ENCODE measurements around the gene FAM135A.

FAM135A gene

DNA sequence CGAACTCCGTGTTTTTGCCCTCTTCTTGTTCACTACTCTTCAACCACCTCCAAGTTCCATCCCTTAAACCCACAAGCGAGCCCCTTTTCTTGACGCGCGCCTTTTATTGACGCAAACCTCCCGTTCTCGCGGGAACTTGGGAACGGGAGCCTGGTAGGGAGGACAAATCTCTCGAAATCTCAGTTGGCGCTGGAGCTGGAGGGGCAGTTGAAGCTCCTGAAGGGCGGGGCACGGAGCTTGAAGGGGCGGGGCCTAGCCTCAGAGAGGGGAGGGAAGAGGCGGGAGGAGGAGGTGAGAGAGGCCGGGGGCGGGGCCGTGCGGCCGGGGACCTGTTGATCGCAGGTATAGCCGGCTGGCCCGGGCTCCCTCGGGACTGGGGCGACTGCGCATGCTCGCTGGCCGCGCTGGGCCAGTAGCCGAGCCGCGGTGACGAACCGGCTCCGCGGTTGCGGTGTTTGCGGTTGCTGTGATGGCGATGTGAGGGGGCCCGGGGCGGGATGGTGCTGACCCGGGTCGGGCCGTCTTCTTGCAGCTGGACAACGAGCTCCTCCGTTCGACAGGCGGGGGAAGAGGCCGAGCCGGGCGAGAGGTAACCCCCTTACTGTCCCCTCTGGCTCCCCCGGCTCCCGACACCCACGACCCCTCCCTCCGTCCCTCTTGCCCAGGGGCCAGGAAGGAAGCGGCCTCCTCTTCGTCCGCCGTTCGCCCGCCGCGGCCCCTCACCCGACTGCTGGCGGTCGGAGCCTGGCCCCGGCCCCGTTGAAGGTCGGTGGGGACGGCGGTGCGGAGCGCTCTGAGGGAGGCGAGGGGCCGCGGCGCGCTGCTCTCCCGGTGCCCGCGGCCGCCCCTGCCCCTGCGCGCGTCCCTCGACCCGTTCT is at the start of gene FAM135A:
FAM135A (plus strand) TSS at position 395 of the 878 bp plus-strand sequence. CDS start 14,835 bp downstream, outside the sequence.
- peak; percentile 94 to 96 for DNase-seq

DNA sequence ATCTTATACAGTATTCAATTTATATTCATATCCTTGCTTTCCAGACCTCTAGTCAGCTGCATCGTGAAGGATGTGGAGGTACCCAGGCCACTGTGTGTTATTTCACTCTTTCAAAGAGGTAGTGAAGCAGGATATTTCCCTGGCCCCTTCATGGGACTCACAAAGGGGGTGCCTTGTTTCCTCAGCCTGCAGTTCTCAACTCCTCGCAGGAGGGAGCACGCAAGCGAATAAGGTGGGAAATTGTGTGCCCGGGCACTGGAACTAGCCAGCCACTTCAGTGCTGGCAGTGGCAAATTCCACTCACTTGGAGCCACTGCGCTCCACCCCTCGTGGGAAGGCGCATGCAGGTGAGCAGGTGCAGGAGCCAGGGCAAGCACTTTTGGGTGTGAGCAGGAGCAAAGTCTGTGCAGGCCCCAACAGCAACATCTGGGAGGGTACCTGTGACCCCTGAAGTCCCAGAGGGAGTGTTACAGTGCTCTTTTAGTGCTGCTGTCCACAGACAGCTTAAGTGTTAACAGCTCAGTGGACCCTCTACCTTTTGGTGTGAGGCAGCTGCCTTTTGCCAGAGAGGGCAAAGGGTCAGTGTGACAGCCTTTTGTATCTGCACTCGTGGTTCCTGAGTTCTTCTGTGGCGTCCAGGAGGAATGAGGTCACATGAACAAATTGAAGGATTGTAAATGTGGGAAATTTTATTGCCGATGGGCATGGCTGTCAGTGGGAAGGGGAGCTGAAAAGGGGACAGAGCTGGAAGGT is 49.4 kb upstream of the FAM135A start:
- no peak for DNase-seq

DNA sequence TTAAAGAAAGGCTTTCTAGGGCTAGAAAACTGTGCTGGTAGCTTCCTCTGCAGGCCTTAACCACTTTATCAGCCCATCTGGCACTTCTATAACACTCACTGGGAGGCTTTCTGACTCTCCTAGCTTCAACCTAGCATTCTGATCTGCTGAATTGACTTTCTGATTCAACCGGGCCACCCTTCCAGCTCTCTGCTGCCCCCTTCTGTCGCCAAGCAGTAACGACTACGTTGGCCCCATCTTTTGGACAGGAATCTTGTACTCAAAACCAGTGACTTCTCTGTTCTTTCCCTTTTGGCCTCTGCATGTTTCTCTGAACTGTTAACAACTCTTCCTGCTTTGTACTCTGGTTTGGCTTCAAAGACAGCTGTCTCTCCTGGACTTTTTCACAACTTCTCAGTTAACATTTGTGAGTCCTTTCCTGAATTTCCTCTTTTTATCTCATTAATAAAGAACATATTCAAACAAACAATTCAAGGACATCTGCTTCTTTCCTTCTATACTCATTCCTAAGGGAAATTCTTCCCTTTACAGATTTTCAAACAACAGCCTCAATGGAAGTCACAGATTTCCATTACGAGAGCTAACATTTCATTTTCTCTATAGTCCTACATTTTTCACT is 43.9 kb upstream of the FAM135A start:
- DNase-seq: peak; percentile 67 to 69

DNA sequence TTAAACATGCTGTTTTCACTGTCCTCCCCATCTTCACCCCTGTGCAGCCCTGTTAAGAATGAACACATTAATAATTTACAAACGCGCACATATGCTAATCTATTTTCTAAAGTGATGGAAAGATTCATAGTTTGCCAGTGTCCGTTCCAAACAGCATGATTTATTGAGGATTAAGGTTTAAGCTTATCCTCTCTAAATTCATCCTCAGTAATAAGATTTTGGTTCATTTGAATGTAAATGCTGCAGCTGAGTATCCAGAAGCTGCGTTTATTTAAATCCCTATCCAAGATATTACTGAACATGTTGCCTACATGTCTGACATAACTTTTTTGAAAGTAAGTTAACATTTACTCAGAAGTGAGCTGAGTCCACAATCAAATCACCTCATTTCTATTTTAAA is 42.8 kb upstream of the FAM135A start:
- DNase-seq: no peak

DNA sequence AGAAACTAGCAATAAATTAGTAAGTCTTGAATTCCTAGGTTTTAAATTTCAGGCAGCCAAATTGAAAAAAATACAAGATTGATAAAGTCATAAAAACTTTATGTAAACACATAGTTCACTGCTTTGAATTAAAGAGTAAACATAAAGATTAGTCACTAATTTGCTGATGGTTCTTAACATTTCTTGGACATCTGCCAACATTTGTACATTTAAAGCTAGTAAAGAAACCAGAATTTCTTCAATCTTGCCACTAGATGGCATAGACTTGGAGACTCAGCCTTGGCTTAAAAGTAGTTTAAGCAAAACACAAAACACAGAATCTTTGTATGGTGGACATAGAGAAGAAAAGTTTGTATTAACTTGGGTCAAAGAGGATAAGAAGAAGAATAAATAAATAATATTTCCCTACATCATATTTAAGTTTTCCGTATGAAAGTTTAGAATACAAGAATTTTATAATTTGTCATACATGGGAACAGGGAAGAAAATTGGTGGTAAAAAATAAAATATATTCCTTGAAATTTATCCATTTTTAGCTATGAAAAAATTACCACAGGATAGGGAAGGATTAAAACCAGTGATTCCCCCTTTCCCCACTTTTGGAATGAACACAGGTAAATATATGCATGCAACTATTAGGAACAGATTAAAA is 41.7 kb upstream of the FAM135A start:
- DNase-seq: no peak

DNA sequence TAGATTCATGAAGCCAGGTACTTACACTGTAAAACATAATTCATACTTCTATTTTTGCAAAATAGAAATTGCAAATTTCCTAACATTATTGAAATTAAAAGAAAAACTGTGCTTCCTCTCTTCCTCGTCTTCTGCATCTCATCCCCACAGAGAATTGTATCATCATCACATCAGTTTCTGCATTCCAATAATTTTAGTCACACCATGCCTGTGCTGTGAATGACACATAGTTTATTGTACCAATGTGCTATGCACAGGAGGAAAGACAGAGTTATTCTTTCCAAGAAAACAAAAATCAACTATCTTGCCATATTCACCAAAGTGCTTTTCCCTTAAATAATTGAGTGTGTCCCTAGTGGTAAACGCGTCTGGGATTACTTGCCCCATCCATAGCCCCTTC is 38.1 kb upstream of the FAM135A start:
- DNase-seq: no peak

DNA sequence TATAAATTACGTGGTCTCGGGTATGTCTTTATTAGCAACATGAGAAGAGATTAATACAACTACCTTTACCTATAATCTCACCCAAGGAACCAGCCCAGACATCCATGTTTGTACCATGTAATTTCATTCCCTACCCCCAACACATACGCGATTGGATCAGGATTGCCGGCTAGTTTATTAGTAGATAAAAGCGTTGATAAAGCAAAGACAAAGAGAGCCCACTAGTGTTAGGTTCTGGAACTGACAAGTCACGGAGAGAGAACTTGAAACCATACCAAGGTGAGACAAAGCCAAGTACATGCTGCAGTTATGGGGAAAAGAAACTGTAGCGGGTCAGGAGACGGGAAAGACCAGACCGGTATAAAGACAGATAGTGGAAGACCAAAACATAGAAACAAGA is 37.4 kb upstream of the FAM135A start:
- DNase-seq: no peak

DNA sequence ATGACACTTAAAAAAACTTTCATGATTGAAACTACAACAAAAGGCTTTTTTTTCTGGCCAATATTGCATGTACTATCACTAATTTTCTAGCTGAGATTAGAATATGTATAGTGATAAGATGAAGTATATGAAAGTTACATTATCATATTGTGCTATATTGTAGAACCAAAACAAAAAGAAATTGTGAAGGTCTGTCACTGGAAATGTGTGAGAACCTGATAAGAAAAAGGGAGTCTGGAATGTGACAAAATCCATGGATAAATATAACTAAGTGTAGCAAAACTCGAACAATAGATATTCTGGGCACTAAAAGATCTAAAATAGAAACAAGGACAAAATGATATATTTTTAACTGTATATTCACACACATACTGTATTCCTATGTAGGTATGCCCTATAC is 36.7 kb upstream of the FAM135A start:
- no peak for DNase-seq

DNA sequence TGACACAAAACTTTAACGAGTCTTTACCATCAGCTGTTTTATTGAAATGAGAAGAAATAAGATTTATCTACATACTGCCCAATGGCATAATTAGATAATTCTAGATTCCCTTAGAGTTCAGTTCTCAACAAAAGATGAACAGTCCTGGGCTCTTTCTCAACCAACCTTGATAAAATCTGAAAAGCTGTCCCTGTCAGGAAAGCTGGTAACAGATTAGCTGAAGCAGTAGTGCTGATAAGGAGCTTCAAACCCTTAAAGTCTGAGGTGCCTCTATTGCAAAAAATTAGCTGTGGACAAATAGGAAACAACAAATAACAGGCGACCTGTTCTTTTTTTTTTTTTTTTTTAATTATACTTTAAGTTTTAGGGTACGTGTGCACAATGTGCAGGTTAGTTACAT is 35.9 kb upstream of the FAM135A start:
- DNase-seq: no peak

DNA sequence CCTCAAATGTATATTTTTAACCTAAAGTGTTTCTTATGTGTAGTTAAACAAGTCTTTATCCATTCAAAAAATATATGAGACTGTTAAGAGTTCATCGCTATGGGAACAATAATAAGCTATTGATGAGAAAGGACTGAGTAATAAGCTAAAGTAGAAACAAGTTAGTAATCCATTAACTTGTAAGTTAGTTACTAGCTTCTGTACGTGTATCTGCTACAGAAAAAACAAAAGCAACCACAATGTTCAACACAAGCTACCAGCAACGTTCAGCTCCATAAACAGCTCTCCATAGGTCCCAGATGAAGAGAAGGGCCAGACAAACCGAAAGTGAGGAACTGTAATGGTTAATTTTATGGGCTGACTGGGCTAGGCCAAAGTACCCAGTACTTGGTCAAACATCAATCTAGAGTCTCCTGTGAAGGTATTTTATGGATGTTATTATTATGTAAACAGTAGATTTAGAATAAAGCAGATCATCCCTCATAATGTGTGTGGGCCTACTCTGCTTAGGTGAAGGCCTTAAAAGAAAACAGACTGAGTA is 33.8 kb upstream of the FAM135A start:
- no peak for DNase-seq

DNA sequence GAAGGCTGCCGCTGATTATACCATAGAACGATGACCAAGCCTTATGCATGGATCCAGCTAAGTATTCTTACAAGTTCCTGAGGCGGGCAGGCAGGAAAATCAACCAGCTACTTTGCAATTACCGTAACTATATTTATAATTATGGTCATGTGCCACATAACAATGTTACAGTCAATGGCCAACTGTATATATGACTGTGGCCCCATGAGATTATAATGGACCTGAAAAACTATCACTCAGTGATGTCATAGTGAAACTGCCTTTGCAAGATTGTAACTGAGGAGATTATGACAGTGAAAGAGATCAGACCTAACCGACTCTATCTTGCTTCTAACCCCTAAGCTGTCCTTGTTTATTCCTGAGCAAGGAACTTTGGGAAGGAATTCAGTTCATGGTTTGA is 33.1 kb upstream of the FAM135A start:
- DNase-seq: no peak

DNA sequence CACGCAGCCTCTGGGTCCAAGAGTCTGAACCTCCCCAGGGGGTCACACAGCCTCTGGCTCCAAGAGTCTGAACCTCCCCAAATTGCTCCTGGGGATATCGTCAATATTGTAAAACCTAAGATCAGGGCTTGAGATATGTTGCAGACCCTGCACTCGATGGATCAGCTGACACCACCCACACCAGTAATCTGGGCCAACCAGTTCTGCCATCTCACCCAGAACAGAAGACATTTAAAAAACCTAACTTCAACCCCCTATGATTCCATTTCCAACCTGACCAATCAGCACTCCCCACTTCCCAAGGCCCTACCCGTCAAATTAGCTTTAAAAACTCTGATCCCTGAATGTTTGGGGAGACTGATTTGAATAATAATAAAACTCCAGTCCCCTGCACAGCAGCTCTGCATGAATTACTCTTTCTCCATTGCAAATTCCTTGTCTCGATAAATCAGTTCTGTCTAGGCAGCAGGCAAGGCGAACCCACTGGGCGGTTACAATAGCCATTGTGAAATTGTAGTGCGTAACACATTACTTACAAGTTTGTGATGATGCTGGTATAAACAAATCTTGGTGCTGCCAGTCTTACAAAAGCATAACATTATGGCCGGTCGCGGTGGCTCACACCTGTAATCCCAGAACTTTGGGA is 32.4 kb upstream of the FAM135A start:
- DNase-seq: no peak

DNA sequence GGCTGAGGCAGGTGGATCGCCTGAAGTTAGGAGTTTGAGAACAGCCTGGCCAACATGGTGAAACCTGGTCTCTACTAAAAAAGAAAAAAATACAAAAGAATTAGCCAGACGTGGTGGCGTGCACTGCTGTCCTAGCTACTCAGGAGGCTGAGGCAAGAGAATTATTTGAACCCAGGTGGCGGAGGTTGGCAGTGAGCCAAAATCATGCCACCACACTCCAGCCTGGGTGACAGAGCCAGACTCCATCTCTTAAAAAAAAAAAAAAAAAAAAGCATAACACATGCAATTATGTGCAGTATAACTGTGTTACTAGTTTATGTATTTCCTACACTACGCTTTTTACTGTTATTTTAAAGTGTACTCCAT is 31.9 kb upstream of the FAM135A start:
- DNase-seq: no peak

DNA sequence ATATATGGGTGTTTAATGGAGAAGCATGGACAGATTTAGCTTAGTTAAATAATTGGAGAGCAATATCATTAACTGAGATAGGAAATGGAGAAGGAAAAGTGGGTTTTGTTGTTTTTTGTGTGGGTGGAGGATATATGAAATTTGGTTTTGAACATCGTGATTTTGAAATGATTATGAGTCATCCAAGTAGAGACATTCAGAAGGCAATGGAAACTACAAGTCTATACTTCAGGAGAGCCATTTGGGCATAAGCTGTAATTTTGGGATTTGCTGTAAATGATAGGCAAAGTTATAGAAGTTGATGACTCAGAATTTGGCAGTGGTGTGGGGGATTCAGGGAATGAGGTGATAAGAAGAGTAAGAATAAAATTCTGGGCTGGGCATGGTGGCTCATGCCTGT is 27.4 kb upstream of the FAM135A start:
- DNase-seq: no peak

DNA sequence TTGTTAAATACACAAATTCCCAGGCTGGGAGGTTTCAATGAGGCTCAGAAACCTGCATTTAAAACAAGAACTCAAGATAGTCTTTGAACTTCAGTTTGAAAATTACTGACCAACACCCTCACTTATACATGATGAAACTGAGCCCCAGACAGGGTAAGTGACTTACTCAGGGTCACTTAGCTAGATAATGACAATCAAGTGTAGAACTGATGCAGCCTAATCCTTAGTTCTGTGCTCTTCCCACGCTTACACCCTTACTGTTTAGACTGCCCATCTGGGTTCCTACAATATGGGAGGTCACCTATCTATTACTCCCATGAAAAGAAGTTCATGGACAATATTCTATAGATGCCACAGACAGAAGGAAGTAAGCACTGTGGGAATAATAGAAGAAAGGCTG is 24.5 kb upstream of the FAM135A start:
- no peak for DNase-seq

DNA sequence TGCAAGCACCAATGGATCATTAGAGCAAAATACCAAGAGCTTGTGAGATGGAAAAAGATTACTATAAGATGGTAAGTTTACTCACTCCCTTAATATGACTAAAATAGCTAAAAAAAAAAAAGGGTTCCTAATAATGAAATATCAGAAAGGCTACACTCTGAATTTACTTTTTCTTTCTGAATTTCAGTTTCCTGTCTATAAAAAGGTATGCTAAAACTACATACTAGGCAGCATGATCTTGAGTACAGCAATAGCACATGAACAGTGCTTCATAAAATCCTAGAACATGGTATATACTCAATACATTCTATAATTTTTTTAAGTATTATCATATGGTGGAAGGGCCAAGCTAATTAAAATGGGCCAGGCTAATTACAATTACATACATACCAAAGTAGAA is 24.0 kb upstream of the FAM135A start:
- no peak for DNase-seq

DNA sequence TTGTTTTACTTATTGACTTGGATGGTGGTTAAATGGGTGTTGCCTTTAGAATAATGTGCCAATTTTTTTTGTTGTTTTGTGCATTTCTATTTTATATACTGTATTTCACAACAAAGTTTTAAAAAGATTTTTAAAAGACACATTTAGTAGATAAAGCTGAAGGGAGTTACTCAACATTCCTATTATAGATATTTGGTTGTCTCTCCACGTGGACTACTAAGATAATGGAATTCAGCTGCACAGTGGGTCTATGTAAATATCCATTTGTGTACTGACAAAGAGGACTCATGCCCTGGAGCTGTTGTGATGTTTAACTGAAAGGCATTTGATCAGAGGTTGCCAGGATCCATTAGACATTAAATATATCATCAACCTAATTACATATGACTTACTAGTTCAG is 23.2 kb upstream of the FAM135A start:
- no peak for DNase-seq

DNA sequence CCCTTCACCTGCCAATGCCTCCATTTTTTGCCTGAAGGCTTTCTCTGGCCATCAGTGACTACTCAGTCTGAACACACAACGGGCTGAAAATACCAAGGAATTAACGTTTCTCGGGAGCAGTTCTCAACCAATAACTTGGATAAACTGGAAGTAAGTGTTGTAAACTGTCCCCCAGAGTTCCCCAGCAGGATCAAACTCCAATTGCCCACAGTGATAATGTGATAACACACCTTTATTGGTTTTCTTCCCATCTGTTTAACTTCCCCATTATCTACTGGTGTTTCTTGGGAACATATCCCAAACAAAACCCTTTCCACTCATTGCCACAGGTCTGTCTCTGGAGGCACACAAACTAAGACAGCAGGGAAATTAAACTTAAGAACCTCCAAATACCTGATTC is 21.8 kb upstream of the FAM135A start:
- DNase-seq: no peak

DNA sequence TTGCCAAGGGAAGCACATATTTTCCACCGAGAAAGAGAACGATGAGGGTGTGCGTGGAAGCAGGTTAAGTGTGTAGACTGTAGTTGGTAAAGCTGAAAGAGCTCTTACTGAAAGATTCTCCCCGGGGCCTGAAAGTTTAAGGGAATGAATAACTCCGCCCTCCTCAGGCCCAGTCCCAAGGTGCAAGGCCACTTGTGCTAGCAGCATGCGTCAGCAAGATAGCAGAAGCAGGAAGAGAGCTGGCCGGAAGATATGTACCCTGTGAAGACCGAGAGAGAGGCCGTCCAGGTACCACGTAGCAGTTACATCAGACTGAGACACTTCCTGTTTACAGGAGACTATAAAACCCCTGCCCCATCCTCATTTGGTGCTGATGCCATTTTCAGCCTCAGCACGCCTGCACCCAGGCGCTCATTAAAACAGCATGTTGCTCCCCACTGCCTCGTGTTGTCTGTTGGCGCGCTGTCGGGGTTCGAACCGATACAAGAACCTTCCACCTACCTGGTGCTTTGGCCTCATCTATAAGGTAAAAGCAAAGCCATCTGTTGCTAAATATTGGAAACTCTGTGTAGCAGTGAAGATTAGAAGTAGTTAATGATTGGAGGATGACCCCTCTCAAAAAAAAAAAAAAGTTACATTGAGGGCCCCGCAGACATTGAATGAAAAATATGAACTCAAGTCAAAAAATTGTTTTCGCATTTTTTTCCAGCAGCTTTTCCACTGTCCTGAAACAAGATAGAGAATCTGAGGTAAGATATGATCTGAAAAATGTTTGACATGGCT is 18.6 kb upstream of the FAM135A start:
- no peak for DNase-seq

DNA sequence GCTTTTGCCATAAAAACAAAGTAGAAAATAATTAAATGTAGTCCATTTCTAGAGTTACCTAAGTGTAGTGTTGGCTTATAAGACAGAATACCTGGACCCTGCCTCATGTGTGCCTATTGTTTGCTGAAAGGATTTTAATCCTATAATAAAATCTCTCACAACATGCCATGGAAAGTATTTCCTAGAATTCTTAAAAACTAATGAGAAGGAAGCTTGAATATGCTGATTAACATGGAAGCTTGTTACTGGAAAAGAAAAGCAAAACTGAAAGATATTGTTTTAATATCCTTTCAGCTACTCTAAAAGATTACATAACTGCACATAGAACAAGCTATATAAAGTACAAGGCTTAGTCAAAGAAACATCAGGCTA is 18.0 kb upstream of the FAM135A start:
- DNase-seq: no peak

DNA sequence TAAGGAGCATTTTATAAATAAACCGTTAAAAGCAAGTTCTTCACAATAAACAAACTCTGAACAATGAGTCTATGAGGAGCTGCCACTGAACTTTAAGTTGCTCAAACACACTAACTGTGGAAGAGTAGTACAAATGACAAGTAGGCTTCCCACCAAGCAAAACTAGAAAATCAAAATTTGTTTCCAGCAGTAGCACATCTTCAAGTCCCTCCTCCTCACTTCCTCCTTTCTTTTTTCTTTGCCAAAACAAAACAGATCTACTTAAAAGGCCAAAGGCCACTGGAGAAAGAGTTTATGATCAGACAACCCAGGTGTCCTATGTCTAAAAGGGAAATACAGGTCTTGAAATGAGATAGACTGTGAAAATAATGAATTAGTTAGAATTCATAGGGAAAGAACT is 17.1 kb upstream of the FAM135A start:
- no peak for DNase-seq
